ENCODE measurements around the gene DLGAP1. TPM values are rescaled to one million over a fixed set of nuclear protein-coding genes. Genes with fewer than 3 reads are reported as not detected.

DLGAP1 gene
- total RNA-seq, 1 experiment from 2014 or later: 17.3 TPM

DNA sequence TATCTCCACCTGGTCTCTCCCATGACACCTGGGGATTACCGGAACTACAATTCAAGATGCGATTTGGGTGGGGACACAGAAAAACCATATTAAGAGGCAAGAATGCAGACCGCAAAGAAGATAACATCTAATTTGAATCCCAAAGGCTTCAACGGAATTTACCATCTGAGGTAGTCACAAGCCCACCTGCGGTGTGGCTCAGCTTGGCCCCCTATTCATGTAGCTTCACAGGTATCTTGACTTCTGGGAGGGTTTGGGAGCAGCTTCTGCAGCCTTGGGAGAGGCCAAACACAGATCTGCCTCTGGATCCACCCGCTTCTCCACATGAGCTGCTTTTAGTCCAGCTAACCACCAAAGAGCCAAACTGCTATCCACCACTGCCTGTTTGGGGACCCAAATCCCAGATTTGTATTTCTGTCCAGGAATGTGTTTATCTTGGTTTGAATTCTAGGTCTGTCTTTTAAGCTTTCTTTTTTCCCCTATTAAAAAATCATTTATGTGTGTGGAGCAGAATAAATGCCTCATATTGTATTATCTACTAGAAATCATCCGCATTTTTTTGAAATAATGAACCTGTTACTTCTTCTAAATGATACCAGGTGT lies 247.6 kb downstream of the DLGAP1 start:
- in situ Hi-C loops (cut with HindIII; ENCODE audit: low sequenced_read_pairs): no loop called here
- no peak for DNase-seq (ENCODE audit: low spot score)

DNA sequence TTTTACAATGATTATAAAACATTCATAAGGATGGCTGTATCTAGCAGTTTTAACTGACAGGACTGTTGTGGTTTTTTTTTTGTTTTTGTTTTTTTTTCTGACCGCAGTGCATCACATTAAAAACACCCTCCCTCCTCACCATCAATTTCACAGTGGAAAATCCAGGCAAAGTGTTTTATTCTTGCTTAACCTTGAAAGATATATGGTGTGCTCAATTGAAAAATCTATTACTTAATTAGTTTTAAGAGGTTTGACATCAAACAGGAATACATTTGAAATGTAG lies 250.7 kb downstream of the DLGAP1 start:
- in situ Hi-C loops (cut with HindIII; ENCODE audit: low sequenced_read_pairs): no loop called here
- DNase-seq (ENCODE audit: low spot score): no peak

DNA sequence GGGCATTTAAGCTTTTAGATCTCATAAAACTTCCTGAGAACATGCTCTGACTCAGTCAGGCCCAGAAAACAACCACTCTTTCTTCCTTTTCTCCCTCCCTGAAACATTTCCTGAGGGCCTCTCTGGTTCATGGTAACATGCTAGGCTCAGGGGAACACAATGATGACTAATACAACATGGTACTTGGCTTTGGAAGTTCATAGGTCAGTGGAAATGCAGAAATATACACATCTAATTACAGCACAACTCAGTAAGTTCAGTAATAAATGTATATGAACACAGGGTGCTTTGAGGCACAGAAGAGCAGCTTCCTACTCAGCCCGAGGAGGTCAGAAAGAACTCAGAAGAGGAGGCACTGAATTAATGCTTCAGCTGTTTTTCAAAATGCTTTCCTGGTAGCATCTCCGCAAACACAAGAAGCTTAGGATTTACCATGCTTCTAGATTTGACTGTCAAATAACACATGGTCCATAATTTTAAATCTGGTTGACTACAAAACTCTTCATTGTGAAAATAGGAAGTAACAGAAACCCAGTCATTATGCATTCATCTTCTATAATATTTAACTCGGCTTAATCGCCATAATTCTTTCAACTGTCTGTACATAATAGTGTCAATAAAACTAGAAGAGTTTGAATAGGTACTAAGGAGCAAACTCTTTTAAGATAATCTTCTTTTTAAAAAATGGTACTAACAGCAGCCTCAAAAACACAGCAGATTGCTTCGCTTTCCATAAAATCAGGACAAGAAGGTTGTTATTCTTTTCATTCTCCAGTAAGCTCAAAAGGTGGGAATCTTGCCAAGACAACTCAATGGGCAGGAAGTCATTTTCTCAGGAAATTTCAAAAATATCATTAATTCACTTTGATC lies 251.3 kb downstream of the DLGAP1 start:
- in situ Hi-C loops (cut with HindIII; ENCODE audit: low sequenced_read_pairs): no loop called here
- peak; percentile 41 for DNase-seq (ENCODE audit: low spot score)

DNA sequence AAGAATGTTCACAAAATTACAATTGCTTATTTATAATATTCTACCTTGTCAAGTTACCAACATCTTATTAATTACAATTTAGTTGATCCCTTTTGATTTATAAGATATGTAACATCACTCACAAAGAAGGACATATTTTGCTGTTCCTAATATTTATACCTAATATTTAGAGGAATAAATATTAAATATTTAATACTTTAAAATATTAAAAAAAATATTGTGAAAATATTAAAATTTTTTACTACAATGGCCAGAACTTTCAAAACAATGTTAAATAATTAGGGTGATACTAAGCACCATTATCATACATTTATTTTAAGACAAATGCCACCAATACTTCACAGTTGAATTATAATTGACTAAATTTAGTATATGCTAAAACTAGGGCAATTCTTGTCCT lies 254.7 kb downstream of the DLGAP1 start:
- in situ Hi-C loops (cut with HindIII; ENCODE audit: low sequenced_read_pairs): no loop called here
- DNase-seq (ENCODE audit: low spot score): no peak

DNA sequence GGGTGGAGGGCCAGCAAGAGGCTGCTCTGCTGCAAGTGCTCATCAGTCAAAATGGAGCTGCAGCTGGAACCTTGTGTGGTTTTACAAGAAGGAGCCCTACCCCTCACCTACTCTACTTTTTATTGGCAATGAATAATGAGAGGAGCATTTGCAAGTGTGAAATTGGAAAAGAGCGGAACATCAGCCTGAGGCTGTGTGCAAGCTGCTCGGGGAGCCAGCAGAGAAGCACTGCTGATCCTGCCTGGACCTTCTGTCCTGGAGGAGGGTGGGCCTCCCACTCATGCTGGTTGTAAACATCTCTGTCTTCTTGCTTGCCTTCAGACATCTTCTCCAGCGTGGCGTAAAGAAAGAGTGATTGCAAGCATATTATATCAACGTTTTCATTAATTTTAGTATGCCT lies 256.2 kb downstream of the DLGAP1 start:
- no peak for DNase-seq (ENCODE audit: low spot score)
- in situ Hi-C loops (cut with HindIII; ENCODE audit: low sequenced_read_pairs): no loop called here

DNA sequence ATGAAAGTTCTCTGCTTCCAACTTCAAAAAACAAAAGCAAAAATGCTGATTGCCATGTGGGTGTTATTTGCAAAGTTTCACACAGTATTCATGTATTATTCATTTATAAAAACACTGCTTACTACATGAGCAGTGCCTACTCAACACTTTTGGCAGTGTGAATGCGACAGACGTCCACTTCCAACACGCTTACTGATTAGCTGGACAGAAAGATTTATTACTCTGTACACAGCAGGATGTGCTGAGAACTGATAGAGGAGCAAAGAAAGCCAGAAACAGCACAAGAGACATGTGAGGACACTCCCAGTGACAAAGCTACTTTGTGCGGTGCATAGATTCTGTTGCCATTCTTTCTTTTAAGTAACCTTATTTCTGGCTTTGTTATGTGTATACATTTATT lies 258.8 kb downstream of the DLGAP1 start:
- no peak for DNase-seq (ENCODE audit: low spot score)
- in situ Hi-C loops (cut with HindIII; ENCODE audit: low sequenced_read_pairs): no loop called here

DNA sequence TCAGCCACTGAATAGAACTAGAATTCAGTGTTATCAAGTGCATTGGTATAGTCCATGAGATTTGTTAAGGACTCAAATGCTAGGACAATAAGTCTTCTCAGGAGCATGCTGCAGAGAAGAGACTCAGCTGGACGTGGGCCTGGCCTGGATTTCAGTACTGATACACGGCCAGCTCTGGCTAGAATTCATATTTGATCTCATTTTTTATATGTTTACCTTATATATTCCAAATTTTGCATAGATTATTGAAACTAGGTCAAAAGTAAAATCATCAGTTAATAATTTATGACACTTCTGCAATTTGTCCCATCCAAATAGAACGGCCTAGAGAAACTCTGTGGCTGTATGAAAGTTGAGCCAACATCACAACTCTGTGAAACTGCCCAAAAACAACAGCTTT lies 262.0 kb downstream of the DLGAP1 start:
- in situ Hi-C loops (cut with HindIII; ENCODE audit: low sequenced_read_pairs): no loop called here
- DNase-seq (ENCODE audit: low spot score): peak; percentile 53

DNA sequence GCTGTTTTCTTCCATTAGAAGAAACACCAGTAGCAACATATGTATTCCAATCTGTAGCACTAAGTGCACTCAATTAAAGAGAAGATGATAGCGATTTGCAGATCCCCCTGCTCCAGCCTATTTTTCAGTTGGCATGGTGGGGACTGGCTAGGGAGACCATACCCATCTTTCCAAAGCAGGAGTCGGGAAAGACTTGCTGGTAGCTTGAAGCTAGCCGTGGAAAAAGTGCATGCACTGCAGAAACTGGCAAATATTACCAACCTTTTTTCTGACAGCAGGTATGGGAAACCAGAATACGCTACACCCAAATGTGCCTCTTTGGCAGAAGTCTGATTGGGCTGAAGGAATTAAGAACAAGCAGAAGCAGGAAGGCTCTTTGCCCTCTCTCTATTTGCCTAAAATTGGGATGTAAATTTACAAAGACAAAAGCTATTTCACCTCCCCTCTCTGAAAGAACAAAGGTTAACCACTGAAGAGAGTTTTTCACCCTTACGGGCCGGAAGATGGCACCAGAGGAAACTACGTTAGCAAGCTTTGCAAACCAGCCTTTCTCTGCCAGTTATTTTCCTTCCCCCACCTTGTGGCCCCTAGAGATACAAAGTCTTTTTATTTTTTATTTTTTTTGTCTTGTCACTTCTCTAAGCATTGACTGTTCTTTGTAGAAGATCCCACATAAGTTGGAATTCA lies 273.1 kb downstream of the DLGAP1 start:
- no peak for DNase-seq (ENCODE audit: low spot score)
- in situ Hi-C loops (cut with HindIII; ENCODE audit: low sequenced_read_pairs): no loop called here

DNA sequence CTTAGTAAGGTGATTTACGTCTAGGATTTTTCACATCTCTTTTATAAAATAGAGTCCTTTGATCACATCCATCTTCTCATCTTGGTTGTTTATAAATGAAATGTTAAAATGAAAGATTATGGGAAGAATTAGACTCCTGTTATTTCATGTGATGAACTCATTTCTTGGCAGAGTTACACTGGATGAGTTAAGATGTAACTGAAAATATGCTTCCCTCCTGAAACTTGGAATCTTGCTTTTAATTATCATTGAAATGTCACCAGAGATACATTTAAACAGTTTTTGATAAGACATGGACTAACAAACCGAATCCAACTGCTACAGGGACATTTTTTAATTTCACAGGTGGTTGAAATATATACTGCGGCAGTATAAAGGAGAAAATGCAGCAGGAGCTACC lies 274.0 kb downstream of the DLGAP1 start:
- in situ Hi-C loops (cut with HindIII; ENCODE audit: low sequenced_read_pairs): no loop called here

DNA sequence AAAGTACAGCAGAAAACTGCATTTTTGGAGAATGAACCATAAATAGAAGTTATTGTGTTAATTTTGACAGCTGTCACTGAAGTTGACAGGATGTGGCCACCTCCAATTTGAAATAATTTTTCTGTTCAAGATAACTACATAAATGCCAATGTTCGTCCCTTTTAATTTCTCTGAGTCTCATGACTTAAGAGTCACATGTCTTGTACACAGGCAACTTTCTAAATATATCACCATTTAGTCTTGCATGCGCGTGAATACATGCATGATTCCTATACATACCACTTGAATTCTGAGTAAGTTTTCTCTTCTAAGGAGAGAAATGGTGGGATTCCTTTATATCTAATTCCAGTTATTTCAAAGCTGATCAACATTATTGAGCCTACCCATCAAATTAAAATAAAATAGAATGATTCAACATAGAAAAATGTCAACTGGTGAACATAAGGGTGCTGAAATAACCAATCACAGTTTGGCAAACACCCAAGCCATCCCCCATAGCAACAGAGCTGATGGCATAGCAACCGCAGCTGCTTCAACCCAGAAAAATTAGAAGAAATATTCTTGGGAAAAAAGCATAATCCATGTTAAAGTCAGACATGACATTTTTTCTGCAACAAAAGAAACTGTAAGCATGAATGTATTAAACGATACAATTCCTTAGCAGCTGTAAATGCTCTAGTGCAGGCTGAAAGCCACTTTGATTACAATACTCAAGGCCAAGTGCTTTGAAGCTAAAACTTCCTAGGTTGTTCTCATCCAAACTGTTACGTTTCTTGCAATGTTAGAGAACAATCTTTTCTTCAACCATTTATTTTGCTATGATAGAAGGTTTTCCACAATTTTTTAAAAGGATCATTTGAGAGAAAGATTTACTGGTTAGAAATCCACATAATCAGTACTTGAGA lies 282.7 kb downstream of the DLGAP1 start:
- in situ Hi-C loops (cut with HindIII; ENCODE audit: low sequenced_read_pairs): no loop called here
- peak; percentile 39 for DNase-seq (ENCODE audit: low spot score)

More for the DNA sequence above, 274.0 kb downstream of the DLGAP1 start:
- no peak for DNase-seq (ENCODE audit: low spot score)

DNA sequence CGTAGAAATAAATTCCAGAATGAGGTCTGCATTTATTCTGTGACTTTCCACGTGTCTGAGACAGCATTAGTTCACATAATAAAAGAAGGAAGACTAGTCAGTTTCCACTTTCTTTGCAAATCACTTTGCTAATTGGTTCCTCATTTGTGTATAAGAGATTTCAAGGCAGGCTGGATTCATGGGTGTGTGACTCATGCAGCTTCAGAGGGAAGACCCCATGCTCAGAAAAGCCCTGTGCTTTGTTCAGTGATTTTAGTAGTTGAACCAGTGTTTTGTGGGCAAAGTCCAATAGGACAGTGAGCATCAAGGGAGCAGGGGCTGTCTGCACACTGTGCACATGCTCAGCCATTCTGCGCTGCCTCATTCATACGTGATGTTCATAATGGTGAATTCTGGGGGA lies 297.8 kb downstream of the DLGAP1 start:
- in situ Hi-C loops (cut with HindIII; ENCODE audit: low sequenced_read_pairs): no loop called here
- DNase-seq (ENCODE audit: low spot score): no peak

DNA sequence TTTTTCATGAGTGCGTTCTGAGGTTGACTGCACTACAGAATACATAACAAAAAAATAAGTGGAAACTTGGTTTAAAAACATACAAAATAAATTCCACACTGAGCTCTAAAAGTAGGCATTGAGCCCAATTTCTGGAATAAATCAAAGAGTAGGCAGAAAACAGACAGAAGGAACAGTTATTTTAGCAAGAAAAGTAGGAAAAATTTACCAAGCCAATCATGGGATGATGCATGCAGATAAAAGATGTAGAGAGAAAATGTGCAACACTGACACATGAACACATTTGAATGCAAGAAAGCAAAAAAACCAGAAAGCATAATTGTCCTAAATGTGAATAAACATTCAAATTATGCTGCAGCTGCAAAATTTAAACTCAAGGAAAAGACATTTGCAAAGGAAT lies 308.3 kb downstream of the DLGAP1 start:
- in situ Hi-C loops (cut with HindIII; ENCODE audit: low sequenced_read_pairs): no loop called here
- no peak for DNase-seq (ENCODE audit: low spot score)

DNA sequence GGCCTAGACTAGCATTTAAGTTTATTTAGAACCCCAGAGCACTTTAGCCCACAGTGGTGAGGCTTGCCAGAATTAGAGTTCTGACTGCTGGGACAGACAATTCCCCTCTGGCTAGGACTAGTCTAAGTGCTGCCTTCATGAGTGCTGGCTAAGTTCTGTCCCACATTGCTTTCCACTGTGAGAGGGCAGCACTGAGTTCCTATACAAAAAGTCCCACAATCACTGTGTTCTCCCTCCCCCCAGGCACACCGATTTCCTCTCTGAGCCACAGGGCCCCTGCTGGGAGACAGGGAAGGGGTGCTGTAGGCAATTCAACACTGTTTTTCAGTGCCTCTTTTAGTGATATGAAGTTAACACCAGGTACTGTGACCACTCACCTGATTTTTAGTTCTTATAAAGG lies 310.9 kb downstream of the DLGAP1 start:
- DNase-seq (ENCODE audit: low spot score): no peak
- in situ Hi-C loops (cut with HindIII; ENCODE audit: low sequenced_read_pairs): no loop called here

DNA sequence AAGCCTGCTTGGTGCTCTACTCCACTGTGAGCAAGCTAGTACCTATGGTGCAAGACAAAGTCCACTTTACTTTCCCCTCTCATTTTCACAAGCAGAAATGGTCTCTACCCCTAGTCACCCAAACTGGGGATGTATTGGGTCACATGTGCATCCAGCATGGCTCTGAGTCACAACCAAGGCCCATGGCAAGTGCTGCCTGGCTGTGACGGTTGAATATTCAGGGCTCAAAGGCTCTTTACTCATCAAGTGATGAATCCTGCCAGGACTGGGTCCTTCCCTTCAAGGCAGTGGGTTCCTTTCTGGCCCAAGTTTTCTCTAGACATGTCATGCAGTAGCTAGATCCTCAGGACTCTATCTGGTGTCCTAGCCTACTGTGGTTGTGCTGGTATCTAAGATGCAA lies 311.5 kb downstream of the DLGAP1 start:
- no peak for DNase-seq (ENCODE audit: low spot score)
- in situ Hi-C loops (cut with HindIII; ENCODE audit: low sequenced_read_pairs): no loop called here

DNA sequence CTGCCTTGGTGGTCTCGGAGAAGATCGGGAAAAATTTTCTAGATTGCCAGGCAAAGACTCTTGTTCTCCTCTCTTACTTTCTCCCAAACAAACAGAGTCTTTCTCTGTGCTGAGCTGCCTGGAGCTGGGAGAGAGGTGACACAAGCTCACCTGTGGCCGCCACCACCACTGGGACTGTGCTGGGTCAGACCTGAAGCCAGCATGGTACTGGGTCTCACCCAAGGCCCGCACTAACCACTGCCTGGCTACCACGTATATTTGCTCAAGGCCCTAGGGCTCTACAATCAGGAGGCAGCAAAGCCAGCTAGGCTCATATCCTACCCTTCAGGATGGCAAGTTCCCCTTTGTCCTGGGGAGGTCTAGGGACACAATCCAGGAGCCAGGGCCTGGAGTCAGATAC lies 312.2 kb downstream of the DLGAP1 start:
- in situ Hi-C loops (cut with HindIII; ENCODE audit: low sequenced_read_pairs): no loop called here

DNA sequence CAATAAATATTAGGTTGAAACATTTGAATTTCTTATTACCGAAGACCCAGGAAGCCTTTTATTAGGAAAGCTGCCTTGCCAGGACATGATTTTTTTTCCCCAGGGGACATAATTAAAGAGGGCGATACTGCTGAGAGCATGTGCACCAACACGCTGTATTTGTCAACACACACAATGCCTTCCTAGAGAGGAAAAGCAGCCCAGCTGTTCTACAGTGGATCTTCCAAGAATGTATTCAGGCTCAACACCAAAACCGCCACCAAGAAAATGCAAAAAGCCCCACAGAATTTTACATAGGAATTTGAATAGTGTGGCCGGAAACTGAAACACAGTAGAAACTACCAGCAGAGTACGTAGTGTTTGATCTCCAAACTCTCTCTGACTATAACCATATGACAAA lies 320.4 kb downstream of the DLGAP1 start:
- no peak for DNase-seq (ENCODE audit: low spot score)
- in situ Hi-C loops (cut with HindIII; ENCODE audit: low sequenced_read_pairs): no loop called here

More for the DNA sequence above, 312.2 kb downstream of the DLGAP1 start:
- DNase-seq (ENCODE audit: low spot score): no peak

DNA sequence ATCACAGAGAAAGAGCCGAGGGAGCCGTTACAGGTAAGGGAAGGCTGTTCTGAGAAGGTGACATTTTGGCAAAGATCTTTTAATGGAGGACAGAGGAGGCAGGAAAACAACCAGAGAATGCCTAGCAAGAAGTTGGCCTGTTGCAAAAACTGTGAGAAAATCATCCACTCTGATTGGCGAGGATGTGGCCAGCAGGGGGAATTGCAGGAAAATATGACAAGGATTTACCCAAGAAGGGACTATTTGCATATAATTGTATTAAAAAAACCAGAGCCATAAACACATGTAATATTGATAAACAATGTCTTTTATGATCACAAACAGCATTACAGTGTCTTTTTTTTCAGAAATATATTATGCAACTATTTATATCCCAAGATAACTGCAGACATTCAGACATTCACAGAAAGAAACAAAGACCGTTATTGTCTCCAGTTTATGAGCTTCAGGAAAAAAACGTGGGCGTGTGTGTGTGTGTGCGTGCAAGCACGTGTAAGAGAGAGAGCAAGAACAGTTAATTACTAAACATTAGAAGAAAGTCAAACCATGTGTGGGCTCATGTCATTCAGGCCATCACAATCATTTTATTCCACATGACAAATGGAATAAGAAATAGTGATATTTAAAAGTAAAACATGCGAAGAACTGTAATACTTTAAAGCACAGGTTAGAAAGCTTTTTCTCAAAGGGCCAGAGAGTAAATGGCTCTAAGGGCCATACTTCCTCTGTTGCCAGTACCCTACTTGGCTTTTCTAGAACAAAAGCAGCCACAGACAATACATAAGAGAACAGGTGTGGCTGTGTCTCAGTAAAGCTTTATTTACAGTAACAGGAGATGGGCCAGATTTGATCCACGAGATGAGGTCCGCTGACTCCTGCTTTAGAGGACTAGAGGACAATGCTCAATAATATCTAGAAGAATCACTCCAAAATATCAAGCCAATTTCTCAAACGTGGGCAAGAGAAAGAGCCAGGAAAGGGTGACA lies 324.1 kb downstream of the DLGAP1 start:
- no peak for DNase-seq (ENCODE audit: low spot score)
- in situ Hi-C loops (cut with HindIII; ENCODE audit: low sequenced_read_pairs): no loop called here

DNA sequence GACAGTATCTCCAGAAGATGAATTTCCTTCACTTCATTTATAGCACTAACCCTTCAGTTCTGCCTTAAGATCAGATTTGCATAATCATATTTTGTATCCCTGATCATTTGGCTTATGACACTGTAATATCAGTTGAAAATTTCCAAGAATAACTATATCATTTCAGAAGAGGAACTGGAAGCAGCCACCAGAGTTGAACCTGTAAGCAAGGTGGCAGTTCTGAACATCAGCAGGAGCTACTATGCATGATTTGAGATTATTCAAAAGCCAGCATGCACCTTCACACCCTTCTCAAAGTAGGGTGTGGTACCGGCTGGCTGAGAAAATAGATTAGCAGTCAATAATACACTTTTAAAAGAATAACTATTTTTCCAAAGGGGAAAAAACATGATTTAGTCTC lies 328.2 kb downstream of the DLGAP1 start:
- no peak for DNase-seq (ENCODE audit: low spot score)
- in situ Hi-C loops (cut with HindIII; ENCODE audit: low sequenced_read_pairs): no loop called here
